ENCODE data around the gene LRTM2.

Gene LRTM2

DNA sequence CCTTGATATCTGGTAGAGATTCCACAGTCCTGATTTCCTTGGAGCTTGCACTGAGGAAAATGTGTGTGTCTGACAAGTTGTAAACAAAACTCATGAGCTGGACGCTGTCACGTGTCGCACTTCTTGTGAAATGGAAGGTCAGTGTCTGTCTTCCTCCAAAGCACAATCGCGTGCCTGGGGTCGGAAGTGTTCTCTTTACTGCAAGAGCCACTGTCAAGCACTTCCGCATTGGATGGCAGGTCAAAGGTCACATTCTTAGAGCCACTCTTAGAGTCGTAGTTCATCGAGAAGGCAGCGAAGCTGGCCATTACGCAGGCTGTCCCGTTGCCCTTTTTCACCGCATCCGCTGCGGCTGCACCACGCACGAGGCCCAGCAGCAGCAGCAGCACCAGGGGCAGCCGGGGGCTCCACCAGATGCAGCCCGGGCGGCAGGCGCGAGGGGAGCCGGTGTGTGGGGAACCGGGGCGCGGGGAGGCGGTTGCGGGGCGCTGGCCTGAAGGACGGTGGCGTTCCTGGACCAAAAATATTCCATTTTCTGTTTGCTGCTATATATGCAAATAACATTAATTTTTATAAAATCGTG is 45.0 kb downstream of the LRTM2 start:
- DNase-seq, result no peak

DNA sequence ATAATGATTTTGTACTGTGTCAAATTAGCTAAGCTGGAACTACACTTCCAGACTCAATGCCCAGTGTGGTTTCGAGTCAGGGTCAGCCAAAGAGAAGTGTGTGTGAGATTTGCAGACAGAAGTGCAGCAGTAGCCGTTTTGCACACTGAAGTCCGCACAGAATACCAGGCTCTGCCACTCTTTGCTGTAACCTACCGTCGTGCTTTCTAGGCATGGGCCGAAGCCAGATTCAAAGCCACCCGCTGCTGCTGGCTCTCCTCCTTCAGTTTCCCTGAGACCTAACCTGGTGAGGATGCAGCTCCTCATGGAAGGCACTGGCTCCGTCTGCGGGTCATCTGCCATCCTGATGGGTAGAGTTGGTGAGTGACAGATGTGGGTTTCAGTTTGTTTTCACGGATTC is 48.8 kb downstream of the LRTM2 start:
- no peak for DNase-seq

DNA sequence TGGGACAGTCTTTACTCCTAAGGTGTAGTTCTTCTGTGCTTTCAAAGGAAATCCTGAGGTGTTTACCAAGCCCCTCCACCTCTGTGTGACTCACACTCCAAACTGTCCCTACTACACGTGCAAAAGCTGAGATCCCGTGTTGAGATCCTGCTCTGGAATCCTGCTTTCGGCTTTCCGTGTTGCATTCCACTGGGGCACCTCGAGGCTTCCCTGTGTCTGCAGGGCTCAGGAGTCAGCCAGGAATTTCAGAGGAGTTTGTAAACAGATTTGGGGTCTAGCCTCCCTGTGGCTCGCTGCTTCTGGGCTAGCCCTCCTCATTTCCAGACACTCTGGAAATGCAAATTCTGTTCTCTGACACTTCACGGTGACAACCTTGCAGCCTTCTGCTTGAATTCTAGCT is 49.7 kb downstream of the LRTM2 start:
- DNase-seq, result no peak

DNA sequence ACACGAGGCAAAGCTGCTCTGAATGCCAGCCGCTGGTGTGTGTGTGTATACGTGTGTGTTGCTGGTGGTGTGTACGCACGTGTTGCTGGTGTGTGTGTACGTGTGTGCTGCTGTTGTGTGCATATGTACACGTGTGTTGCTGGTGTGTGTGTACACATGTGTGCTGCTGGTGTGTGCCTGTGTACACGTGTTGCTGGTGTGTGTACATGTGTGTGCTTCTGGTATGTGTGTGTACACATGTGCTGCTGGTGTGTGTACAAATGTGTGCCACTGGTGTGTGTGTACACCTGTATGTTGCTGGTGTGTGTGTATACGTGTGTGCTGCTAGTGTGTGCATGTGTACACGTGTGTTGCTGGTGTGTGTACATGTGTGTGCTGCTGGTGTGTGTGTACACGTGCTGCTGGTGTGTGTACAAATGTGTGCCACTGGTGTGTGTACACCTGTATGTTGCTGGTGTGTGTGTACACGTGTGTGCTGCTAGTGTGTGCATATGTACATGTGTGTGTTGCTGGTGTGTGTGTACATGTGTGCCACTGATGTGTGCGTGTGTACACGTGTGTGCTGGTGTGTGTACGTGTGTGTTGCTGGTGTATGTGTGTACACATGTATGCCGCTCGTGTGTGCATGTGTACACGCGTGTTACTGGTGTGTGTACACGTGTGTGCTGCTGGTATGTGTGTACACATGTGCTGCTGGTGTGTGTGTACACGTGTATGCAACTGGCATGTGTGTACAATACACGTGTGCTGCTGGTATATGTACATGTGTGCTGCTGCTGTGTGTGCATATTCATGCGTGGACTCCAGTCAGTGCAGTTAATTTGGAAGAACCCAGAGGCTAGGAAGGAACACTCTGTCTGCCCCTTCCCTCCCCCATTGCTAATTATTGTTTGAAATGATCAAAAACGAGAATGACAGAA is 50.9 kb downstream of the LRTM2 start:
- no peak for DNase-seq

DNA sequence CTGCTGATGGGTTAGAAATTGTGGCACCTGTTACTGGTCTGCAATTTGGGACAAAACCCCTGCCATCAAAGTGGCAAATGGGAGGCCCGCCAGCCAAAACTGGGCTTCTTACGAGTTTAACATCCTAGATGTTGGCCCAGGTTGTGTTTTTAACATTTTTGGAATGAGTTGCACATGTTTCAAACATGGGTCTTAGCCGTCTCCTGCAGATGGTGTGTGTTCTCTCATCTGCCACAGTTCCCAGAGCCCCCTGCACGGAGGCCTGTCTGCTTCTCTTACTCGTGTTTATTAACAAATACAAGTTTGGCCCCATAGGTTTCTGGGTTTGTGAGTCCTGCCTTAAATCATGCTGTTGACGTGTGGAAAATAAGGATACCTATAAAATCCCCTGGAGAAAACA is 51.6 kb downstream of the LRTM2 start:
- DNase-seq, result no peak

DNA sequence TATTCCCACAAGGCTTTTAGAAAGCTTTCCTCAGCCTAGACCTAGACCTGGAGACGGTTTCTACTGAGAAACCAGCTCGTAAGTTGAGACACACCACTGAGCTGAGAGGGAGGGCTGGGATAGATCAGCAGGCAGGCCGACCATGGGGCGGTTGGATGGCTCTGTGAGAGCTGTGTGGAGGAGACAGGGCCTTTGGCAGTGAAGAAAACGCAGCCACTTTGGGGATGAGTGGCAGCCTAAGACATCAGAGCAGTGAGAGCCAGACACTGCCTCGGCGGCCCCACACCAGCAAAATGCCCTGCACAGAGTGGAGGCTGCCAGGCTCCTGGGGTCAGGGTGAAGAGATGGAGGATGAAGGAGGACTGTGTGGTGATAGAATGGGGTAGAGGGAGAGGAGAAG is 52.1 kb downstream of the LRTM2 start:
- DNase-seq, result no peak

DNA sequence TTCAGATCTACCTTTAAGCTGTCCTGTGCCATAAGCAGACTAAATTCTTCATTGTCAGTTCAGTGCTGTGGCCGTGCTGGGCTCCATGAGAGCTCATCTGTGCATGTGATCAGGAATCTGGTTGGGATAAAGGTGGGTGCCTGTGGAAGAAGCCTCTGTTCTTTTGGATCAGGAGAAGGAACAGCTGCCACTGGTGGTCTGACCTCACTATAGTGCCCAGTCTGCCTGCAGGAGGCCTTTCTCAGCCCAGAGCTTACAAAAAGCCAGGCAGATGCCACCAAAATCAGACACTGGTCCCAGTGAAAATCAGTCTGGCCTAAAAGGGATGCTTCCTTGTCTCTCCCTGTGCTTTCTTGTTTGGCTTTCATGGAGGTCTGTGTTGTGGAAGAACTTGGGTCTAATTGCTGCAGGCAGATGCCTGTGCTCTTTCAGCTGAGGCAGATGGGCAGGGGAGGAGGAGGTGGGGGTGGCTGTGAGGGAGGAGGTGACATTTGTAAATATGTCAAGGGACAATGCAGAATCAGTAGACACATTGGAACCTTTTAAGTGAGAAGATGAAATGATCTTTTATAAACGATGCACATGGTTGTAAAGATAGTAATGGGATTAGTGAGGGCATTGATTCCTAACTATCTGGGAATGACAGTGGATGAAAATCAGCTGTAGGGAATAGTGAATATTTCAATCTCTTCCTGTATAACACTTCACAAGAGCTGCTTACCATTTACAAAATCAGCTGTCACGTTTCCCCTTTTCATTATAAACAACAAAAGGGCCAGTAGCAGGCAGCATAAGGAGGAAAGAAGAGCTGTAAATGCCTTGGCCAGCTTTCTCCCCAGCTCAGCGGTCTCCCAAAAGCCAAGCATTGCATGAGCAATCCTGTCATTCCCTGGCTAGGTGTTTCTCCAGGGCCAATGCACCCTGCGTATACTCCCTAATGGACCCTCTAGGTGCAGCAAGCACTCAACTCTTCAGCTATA is 53.5 kb downstream of the LRTM2 start:
- DNase-seq, result no peak

DNA sequence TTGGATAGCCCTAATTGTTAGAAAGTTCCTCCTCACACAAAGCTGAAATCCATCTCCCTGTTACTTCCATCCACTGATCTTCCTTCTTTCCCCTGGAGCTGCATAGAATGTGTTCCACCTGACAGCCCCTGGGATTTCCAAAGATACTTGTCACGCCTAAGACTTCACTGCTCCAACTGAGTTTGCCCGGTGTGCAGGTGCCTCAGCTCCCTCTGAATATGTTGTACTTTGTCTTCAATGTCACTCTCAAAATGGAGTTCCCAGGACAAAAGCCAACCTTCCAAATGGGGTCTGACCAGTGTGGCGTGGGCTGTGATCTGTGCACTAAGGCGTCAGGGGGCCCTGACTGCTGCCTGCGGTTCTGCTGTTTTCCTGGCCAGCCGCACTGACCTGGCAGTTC is 55.2 kb downstream of the LRTM2 start:
- DNase-seq, result no peak

DNA sequence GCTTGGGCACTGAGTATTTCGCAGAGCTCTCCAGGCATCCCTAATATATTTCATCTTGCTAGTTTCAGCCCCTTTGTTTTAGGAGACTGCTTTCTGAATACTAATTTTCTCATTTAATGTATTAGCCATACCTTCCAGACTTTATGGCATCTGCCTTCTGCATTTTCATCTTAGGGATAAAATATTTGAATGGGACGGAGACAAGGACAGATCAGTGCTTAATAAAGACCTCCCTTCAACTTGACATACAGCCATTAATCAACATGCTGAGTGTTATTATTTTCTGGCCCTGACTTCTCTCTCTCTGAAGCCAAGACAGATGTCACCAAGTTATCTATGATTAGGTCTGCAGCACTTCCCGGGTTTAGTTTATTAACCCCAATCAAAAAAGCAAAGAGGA is 55.7 kb downstream of the LRTM2 start:
- DNase-seq, result no peak

DNA sequence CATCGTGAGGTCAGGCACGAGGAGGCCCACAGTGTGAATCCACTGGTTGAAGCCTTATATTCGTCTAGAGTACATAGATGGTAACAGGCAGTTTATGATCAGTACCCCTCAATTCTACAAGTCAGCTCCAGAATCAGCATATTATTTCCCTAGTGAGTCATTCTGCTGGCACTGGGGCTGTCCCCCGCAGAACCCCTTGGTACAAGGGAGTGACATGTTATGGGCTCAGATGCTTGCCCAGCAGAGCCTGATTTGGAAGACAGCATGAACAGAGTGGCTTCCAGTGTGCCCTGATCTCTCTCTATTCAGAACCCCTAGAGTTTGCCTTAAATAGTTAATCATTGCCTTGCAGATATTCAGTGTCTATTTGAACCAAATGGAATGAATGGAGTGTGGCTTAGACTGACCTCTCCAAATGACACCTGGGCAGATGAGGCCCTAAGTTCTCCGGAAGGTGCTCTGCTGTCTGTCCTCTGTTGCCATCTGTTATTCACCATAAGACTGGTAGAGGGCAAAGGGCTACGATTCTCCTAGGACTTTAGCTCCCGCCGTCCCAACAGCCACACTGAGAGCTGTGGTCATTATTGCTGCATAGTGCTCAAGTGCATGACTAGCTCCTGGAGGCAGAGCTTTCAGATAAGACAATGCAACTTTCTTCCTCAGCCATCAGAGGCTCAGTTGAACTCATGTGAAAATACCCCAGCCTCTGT is 57.0 kb downstream of the LRTM2 start:
- DNase-seq, result no peak

DNA sequence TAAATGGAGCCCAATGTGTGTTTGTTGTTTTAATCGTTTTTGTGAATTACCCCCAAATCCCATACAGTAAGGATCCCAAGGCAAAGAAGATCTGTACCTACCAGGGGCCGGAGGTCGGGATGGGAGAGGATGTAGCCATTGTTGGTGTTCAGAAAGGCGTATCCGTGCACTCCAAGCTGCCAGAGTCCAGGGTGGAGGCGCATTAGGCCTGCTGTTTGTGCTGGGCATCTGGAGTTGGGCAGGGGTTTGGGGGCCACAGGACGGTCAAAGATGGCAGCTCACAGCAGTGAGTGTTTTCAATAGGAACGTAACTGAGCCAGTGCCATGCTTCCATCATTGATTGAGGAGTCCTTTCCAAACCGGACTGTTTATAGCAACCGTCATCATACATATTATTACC is 57.8 kb downstream of the LRTM2 start:
- no peak for DNase-seq

DNA sequence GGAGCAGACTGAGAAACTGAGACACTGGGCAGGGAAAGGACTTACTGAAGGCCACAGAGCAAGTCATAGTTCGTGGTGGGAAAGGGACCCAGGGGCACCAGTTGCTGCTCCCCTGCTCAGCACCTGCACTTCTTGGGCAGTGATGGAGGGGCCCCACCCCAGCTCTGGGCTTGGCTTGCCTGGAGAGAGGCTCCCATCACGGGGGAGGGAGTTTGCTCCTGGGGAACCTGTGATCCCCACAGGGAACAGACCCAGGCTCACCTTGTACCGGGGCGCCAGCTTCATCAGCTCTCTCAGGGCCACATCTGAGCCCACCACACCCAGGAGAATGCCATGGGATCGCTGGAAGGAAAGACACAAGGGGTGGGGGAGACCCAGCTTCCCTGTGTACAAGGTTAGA is 58.3 kb downstream of the LRTM2 start:
- DNase-seq, result no peak

DNA sequence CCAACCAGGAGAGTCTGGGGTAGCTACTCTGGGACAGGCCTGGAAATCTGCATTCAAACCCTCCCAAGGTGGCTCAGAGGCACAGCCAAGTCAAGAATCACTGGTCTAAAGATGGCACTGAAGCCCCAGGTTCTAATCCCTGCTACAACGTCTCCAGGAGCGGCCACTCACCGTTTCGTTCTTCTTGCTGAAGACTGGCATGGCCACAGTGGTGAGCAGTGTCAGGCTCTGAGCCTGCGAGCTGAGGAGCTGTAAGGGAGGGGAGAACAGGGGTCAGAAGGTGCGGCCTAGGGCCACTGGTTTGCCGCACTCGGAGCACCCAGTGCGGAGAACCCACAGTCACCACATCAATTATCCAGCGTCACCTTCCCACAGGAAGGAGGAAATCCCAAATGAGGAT is 59.3 kb downstream of the LRTM2 start:
- DNase-seq, result no peak

DNA sequence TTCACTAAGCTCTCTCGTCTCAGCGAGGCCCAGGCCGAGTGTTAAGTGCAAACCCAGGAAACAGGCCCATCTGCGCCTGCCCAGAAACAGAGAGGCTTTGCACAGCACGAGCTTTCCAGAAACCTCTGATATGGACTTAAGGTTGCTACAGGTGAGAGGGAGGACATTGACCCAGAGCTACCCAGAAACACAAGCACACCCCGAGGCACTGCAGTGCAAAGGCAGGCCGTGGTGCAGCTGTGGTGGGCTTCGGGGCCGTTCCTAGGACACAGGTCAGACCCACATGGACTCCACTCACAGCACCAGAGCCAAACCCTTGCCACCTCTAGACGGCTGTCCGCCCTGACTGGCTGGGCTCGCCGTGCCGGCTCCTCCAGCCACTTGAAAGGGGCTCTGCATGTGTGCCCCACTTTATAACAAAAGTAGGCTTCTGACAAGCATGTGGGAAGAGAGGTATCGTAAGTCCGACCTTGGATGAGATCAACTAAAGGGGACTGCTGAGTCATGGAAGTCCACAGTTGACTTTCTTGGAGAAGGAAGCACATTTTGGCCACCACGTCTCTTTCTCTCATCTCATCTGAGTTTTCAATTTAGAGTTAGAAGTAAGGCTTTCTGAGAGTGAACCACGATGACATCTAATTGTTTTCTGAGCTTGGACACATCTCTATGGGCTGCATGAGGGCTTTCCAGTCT is 59.9 kb downstream of the LRTM2 start:
- DNase-seq, result no peak

DNA sequence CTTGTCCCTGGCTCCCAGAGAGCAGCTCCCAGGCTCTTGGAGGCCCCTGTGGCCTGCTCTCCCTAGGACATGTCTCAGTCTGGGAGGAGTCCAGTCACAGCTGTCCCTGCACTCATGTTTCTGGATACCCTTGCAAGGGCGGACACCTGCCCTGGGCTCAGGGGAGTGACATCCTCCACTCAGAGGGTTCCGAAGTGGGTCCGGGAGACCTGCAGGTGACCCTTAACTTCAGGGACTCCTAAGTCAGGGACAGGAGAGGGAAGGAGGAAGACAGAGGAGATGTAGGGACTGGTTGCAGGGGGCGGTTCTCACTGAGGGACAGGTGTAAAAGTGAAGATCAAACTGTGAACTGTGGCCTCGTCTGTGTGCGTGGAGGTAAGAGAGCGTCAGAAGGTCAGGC is 60.5 kb downstream of the LRTM2 start:
- no peak for DNase-seq

DNA sequence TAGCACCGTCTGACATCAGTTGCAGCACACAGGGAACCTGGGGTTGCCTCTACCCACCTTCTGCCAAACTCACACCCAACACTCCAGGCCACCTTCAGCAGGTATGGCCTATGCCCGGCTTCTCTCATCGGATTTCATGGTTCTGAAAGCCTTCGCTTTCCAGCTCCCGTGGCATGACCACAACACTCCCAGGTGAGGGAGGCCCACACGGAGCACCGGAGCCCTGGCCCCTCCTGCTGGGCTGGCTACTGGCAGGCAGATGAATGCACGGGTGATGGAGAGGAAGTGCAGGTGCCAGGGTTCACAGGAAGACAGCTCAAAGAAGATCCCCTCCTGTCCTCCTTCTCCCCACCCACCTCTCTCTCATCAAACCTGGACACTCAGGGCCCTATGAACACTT is 60.9 kb downstream of the LRTM2 start:
- no peak for DNase-seq

DNA sequence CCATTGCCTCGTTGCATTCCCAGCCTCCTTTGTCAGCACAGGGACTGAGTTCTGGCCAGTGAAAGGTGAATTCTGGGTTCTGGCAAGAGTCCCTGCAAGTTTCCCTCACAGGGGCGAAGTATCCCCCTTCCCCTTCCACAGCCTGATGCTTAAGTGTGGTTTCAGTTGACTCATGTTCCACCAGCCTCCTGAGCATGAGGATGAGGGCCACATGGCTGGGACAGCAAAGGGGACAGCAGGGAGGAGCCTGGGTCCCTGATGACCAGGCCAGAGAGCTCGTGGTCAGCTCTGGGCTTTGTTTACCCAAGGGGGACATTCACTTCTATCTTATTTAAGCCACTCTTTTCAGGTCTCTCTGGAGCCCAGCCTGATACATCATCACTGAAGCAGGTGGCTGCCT is 61.6 kb downstream of the LRTM2 start:
- no peak for DNase-seq

DNA sequence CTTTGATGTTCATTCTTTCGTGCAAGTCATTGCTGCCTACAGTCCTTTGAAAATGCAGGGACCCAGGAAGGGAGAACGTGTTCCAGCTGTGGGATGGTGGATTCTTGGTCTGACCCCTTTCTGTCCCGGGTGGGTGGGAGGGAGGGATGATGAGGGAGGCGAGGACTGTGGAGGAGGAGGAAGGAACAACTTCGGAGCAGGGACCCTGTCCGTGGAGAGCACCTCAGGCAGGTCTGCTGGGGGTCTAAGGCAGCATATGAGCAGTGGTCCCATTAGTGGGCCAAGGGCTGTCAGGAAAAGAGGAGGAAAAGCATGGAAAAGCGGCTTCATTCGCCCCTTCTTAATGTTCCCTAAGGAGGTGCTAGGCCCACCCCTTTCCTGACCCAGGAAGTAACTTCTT is 62.0 kb downstream of the LRTM2 start:
- DNase-seq, result no peak

DNA sequence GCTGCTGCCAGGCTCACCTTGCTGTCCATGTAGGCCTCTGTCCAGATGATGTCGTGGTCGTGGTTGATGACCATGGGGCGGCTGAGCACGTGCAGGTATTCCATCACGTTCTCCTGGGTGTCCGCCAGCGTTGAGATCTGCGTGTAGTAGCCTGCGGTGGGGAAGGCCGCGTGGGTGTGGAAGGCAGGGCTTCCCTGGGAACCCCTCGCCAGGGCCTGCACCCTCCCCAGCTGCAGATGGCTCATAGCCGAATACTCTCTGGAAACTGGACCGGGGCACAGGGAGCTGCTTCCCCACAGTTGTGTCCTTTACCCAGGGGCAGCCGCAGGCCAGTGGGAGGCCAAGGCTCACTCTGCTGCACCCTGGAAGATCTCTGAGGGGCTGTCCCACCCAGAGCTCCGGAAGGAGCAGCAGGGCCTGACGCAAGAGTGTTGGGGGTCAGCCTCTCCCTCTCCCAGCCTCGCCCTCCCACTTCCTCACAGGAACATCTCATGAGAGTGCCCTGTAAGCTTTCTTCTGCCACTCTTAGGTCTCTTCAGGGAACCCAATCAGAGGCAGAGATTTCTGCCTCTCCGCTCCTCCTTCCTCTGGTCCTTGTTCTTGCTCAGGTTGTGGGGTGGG is 62.6 kb downstream of the LRTM2 start:
- DNase-seq, result no peak

DNA sequence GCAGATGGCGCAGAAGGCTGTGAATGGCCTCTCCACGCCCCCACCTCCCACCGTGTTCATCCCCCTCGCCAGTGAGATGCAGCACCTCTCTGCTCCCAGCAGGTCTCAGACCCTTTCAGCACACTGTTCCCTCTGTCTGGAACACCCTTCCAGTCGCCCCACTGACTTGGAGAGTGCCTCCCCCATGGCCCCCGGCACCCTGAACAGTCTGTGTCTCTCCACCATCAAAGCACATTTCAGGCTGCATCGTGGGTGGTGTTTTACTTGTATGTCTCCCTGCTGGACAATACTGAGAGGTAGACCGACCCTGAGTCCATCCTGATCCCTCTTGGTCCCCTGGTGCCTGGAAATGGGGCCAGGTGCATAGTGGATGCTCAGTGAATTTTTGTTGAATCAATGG is 63.1 kb downstream of the LRTM2 start:
- DNase-seq, result no peak

DNA sequence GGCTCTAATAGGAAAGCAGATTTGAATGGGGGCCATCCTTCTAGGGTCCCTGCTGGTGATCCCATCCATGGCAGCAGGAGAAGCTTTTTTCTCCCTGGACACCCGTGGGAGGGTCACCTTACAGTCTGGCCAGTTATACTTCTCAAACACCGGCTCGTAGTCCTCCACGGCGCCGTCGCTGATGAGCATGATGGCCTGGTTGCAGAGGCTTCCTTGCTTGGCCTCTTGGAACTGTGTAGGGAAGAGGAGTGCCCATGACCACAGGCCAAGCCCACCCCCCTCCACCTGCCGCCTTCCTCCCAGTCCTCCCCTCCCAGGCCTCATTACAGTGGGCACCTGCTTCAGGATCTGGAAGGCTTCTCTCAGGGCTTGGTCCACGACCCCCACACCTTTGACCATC is 64.3 kb downstream of the LRTM2 start:
- no peak for DNase-seq

All from right kidney (tissue), 1 donor.